Mesenchymal stem cell (in vitro differentiated cells and primary cell): ENCODE data around the gene ADGRF3.
"Not testable (repeated sequence)": the region's sequence is repeated elsewhere in the genome, so short reads cannot be mapped to it uniquely, and the experiment has no call there.

Experiments
- DNase-seq: peaks from one replicate; pipeline ENCODE4 v3.0.0-alpha.2; 2013
- H2AFZ ChIP-seq: one replicate; pipeline ENCODE4 v1.6.1; 2013; ENCODE audit warnings: low read depth, mild to moderate bottlenecking, control low read depth, inconsistent platforms, low read length, moderate library complexity
- H2AK5ac ChIP-seq: 2 replicates; pipeline ENCODE4 v1.6.1; 2013; ENCODE audit warnings: low read length, moderate library complexity, mild to moderate bottlenecking, inconsistent platforms; ENCODE audit not compliant: severe bottlenecking
- H2BK120ac ChIP-seq: one replicate; pipeline ENCODE4 v1.6.1; 2013; ENCODE audit warnings: low read depth, mild to moderate bottlenecking, inconsistent platforms, low read length, moderate library complexity
- H2BK12ac ChIP-seq, 2 experiments: one replicate each; pipeline ENCODE4 v1.6.1; 2013; ENCODE audit warnings: inconsistent platforms in 2 of 2, low read length in 2 of 2, mild to moderate bottlenecking in 2 of 2, moderate library complexity in 2 of 2, control low read depth in 1 of 2
- H2BK15ac ChIP-seq: one replicate; pipeline ENCODE4 v1.6.1; 2013; ENCODE audit warnings: mild to moderate bottlenecking, low read depth, inconsistent platforms; ENCODE audit not compliant: poor library complexity, severe bottlenecking
- H2BK5ac ChIP-seq: 2 replicates; pipeline ENCODE4 v1.6.1; 2013; ENCODE audit warnings: low read depth, mild to moderate bottlenecking, low read length, control low read depth, inconsistent platforms; ENCODE audit not compliant: poor library complexity, severe bottlenecking
- H3K14ac ChIP-seq, 2 experiments: one replicate each; pipeline ENCODE4 v1.6.1; 2013; ENCODE audit warnings: inconsistent platforms in 2 of 2, low read length in 2 of 2, control low read depth in 1 of 2, mild to moderate bottlenecking in 1 of 2, moderate library complexity in 1 of 2
- H3K18ac ChIP-seq, 2 experiments: one replicate each; pipeline ENCODE4 v1.6.1; 2013; ENCODE audit warnings: inconsistent platforms in 2 of 2, low read length in 2 of 2, control low read depth in 1 of 2, low read depth in 1 of 2, mild to moderate bottlenecking in 1 of 2
- H3K23ac ChIP-seq, 2 experiments: one replicate each; pipeline ENCODE4 v1.6.1; 2013; ENCODE audit warnings: inconsistent platforms in 2 of 2, low read length in 2 of 2, mild to moderate bottlenecking in 2 of 2, moderate library complexity in 2 of 2, control low read depth in 1 of 2
- H3K27ac ChIP-seq: 2 replicates; pipeline ENCODE4 v1.5.1; 2013; ENCODE audit warnings: mild to moderate bottlenecking, moderate library complexity, low read length, control low read depth, inconsistent platforms; ENCODE audit not compliant: poor library complexity, severe bottlenecking
- H3K27me3 ChIP-seq, 2 experiments: 2 replicates each; pipeline versions ENCODE4 v1.6.1 to v1.7.0; 2013; ENCODE audit warnings: low read length in 2 of 2, mild to moderate bottlenecking in 2 of 2, moderate library complexity in 2 of 2, control low read depth in 1 of 2, inconsistent platforms in 1 of 2; ENCODE audit not compliant: control insufficient read depth in 1 of 2, insufficient read depth in 1 of 2
- H3K36me3 ChIP-seq, 2 experiments: 2 replicates each; pipeline versions ENCODE4 v1.6.1 to v1.7.0; 2013; ENCODE audit warnings: low read length in 2 of 2, control low read depth in 1 of 2, inconsistent platforms in 1 of 2, low read depth in 1 of 2, mild to moderate bottlenecking in 1 of 2; ENCODE audit not compliant: insufficient read depth in 2 of 2, control insufficient read depth in 1 of 2
- H3K4ac ChIP-seq, 2 experiments: one replicate each; pipeline ENCODE4 v1.6.1; 2013; ENCODE audit warnings: inconsistent platforms in 2 of 2, low read length in 2 of 2, mild to moderate bottlenecking in 2 of 2, moderate library complexity in 2 of 2, control low read depth in 1 of 2, low read depth in 1 of 2
- H3K4me1 ChIP-seq: 2 replicates; pipeline ENCODE4 v1.6.1; 2013; ENCODE audit warnings: low read depth, low read length, control low read depth; ENCODE audit not compliant: control insufficient read depth, insufficient read depth
- H3K4me2 ChIP-seq: 2 replicates; pipeline ENCODE4 v1.6.1; 2013; ENCODE audit warnings: low read length, mild to moderate bottlenecking, inconsistent platforms; ENCODE audit not compliant: poor library complexity, severe bottlenecking
- H3K4me3 ChIP-seq, 2 experiments: 2 replicates each; pipeline versions ENCODE4 v1.5.1 to v1.7.0; 2013; ENCODE audit warnings: low read length in 2 of 2, mild to moderate bottlenecking in 2 of 2, control low read depth in 1 of 2, low read depth in 1 of 2; ENCODE audit not compliant: insufficient read depth in 1 of 2
- H3K79me1 ChIP-seq: replicated peaks from 2 replicates; pipeline ENCODE4 v1.6.1; 2013; ENCODE audit warnings: mild to moderate bottlenecking, control low read depth, low read length, inconsistent platforms; ENCODE audit not compliant: poor library complexity, severe bottlenecking
- H3K9ac ChIP-seq: 2 replicates; pipeline ENCODE4 v1.7.0; 2013; ENCODE audit warnings: mild to moderate bottlenecking, low read length, moderate library complexity
- H3K9me3 ChIP-seq: 2 replicates; pipeline ENCODE4 v1.7.0; 2013; ENCODE audit warnings: mild to moderate bottlenecking, low read length; ENCODE audit not compliant: control insufficient read depth
- H4K8ac ChIP-seq: one replicate; pipeline ENCODE4 v1.6.1; 2013; ENCODE audit warnings: inconsistent platforms, mild to moderate bottlenecking, low read length, moderate library complexity
- H4K91ac ChIP-seq: one replicate; pipeline ENCODE4 v1.6.1; 2013; ENCODE audit warnings: mild to moderate bottlenecking, low read length, inconsistent platforms
- WGBS: methylation state at CpG from one replicate; pipeline ENCODE4 v1.1.7; 2013; ENCODE audit warnings: mixed read lengths; 5-methylcytosine and 5-hydroxymethylcytosine counted together

ADGRF3 gene

DNA sequence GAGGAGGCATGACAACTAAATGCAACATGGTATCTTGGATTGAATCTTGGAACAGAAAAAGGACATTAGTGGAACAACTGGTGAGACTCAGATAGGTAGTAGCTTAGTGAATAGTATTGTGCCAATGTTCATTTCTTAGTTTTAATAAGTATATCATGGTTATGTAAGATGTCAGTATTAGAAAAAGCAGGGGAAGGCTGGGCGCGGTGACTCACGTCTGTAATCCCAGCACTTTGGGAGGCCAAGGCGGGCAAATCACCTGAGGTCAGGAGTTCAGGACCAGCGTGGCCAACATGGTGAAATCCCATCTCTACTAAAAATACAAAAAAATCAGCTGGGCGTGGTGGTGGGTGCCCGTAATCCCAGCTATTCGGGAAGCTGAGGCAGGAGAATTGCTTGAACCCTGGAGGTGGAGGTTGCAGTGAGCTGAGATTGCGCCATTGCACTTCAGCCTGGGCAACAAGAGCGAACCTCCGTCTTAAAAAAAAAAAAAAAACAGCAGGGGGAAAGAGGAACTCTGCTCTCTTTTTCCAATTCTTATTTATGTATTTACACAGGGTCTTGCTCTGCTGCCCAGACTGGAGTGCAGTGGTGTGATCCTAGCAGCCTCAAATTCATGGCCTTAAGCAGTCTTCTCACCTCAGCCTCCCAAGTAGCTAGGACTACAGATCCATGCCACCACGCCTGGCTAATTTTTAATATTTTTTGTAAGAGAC lies 77.8 kb downstream of the ADGRF3 start:
- not testable (repeated sequence) for H3K4me3 ChIP-seq, H3K79me1 ChIP-seq, H3K4me2 ChIP-seq, H3K9ac ChIP-seq, H3K27ac ChIP-seq, H3K9me3 ChIP-seq, H4K8ac ChIP-seq, H3K14ac ChIP-seq, H2BK5ac ChIP-seq, H2AFZ ChIP-seq, H2BK15ac ChIP-seq, H3K27me3 ChIP-seq, H3K18ac ChIP-seq, H3K23ac ChIP-seq, H4K91ac ChIP-seq, H2BK12ac ChIP-seq, H2BK120ac ChIP-seq, H2AK5ac ChIP-seq, H3K4ac ChIP-seq, DNase-seq, H3K4me1 ChIP-seq
- H3K36me3 ChIP-seq: peaks cover 4 to 32% of the 10 kb centered on the region in 2 experiments
- WGBS: 96% methylated on average over 10 of the region's 12 CpGs

DNA sequence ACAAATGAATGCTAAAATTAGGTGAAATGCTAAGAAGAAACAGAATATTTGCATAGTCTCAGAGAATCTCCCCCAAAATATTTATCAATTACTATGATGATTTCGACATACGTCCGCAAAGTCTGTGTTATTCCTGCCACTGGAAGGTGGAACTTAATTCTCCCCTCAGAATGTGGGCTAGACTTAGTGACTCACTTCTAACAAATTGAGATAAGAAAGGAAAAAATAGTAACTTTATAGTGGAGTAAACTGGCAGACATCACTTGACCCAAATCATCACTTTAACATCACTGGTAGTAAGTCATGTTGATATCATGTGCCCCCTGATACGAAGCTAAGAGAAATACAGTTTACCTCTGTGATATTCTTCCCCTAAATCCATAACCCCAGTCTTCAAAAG lies 78.4 kb downstream of the ADGRF3 start:
- Histone ChIP-seq H3K9ac (no peak overlapping the region), H3K4me2 (no peak overlapping the region), H3K36me3 (peaks cover 4 to 38% of the 10 kb centered on the region in 2 experiments), H2BK12ac (no peak overlapping the region), H3K18ac (no peak overlapping the region), H3K4ac (no peak overlapping the region), H4K8ac (no peak overlapping the region), H3K4me3 (no peak overlapping the region), H3K27me3 (no peaks in the 10 kb centered on the region), H3K27ac (no peak overlapping the region), H3K9me3 (no peaks in the 10 kb centered on the region), H2AK5ac (no peak overlapping the region), H3K79me1 (peaks cover 4% of the 10 kb centered on the region), H3K23ac (no peak overlapping the region), H2BK120ac (no peak overlapping the region), H2BK5ac (no peak overlapping the region), H2BK15ac (no peak overlapping the region), H4K91ac (no peak overlapping the region), H3K4me1 (no peaks in the 10 kb centered on the region), H2AFZ (no peak overlapping the region), H3K14ac (no peak overlapping the region)
- DNase-seq: peak; percentile 25
- WGBS: 88% methylated on average over 4 of the region's 4 CpGs

DNA sequence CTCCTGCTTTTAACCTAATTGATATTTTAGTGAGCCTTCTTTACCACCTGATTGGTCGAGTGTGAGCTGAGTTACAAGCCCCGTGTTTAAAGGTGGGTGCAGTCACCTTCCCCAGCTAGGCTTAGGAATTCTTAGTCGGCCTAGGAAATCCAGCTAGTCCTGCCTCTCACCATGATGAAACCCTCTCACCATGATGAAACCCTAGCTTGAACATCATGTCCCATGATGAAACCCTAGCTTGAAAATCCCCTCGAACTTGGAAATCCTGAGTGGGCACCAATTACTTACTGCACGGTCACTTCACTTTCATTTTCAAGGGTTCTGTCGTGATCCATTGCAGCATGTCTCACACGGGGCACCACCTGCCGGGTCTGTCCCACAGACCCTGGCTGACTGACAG lies 87.8 kb downstream of the ADGRF3 start:
- not testable (repeated sequence) for DNase-seq, H3K4me3 ChIP-seq, H3K9me3 ChIP-seq, H3K4me2 ChIP-seq, H2AFZ ChIP-seq, H3K4me1 ChIP-seq, H3K27me3 ChIP-seq, H2AK5ac ChIP-seq, H4K91ac ChIP-seq, H3K14ac ChIP-seq, H2BK5ac ChIP-seq, H3K18ac ChIP-seq, H3K4ac ChIP-seq, H3K9ac ChIP-seq, H2BK15ac ChIP-seq, H3K27ac ChIP-seq, H2BK12ac ChIP-seq, H3K23ac ChIP-seq, H2BK120ac ChIP-seq, H4K8ac ChIP-seq
- Histone ChIP-seq H3K36me3 (peaks cover 17 to 74% of the 10 kb centered on the region in 2 experiments), H3K79me1 (peaks cover 27% of the 10 kb centered on the region)
- 98% methylated on average over 8 of the region's 8 CpGs for whole genome bisulfite sequencing
